Endothelial cell of umbilical vein (primary cell): Measurements from ENCODE around the gene RPIA. TPM values are rescaled to one million over a fixed set of nuclear protein-coding genes. Genes with fewer than 3 reads are reported as not detected.
"Not testable (repeated sequence)": the region's sequence is repeated elsewhere in the genome, so short reads cannot be mapped to it uniquely, and the experiment has no call there.

Experiments
- BruUV-seq: library from RNA; stranded (reverse); fragments of 400-500 nt; replicated peaks from 2 replicates; lab custom pipeline; 2021; lab: Mats Ljungman, UMichigan
- CTCF ChIA-PET: fragments of 300-600, 350-600 bp; sonication (Branson Sonifier 250); formaldehyde crosslinking; loops from one replicate; lab custom pipeline; 2021; ENCODE audit warnings: antibody characterized with exemption, inconsistent platforms; lab: Charles Lee
- POLR2A ChIA-PET: fragments of 300-600, 350-600 bp; sonication (Branson Sonifier 250); formaldehyde crosslinking; loops from one replicate; lab custom pipeline; 2021; ENCODE audit warnings: antibody characterized with exemption, inconsistent platforms; lab: Charles Lee
- DNase-seq: peaks from one replicate; pipeline ENCODE4 v3.0.0-alpha.2; 2011; ENCODE audit warnings: low read depth, low spot score
- FAIRE-seq: peaks from 2 replicates; lab custom pipeline; 2011; peaks lifted over from hg19 to GRCh38; lab: Jason Lieb, UNC
- H2AFZ ChIP-seq: 2 replicates; pipeline ENCODE4 v1.6.0; 2012; ENCODE audit warnings: low read depth, low read length, control low read depth, inconsistent platforms
- H3K27ac ChIP-seq: 2 replicates; pipeline ENCODE4 v1.5.1; 2011; ENCODE audit warnings: low read depth, mild to moderate bottlenecking, control low read depth, low read length, moderate library complexity; ENCODE audit not compliant: insufficient read depth
- H3K27me3 ChIP-seq, 2 experiments: 2 replicates each; pipeline versions ENCODE4 v1.6.0 to v1.6.1; 2011; ENCODE audit warnings: low read length in 2 of 2, mixed read lengths in 1 of 2; ENCODE audit not compliant: control insufficient read depth in 2 of 2, insufficient read depth in 2 of 2
- H3K36me3 ChIP-seq, 2 experiments: 2 replicates in 1 of 2; 3 replicates in 1 of 2; pipeline ENCODE4 v1.5.1; 2011; ENCODE audit warnings: low read length in 2 of 2, mild to moderate bottlenecking in 1 of 2, moderate library complexity in 1 of 2; ENCODE audit not compliant: control insufficient read depth in 2 of 2, insufficient read depth in 2 of 2; ENCODE audit errors: extremely low read depth in 1 of 2
- H3K4me1 ChIP-seq: 3 replicates; pipeline ENCODE4 v1.5.1; 2011; ENCODE audit warnings: mild to moderate bottlenecking, low read length; ENCODE audit not compliant: control insufficient read depth, insufficient read depth; ENCODE audit errors: extremely low read depth
- H3K4me2 ChIP-seq: 2 replicates; pipeline ENCODE4 v1.6.1; 2011; ENCODE audit warnings: low read length, control low read depth, mixed read lengths; ENCODE audit not compliant: insufficient read depth
- H3K4me3 ChIP-seq, 3 experiments: fragments of 200-600 bp in 1 of 3; sonication (generic), shearing (Covaris generic) in 1 of 3; replicated peaks in 1 of 3; 2 replicates each; pipeline ENCODE4 v1.5.1; 2011 to 2016; ENCODE audit warnings: control low read depth in 3 of 3, low read length in 3 of 3, mild to moderate bottlenecking in 2 of 3, inconsistent platforms in 1 of 3, low read depth in 1 of 3, moderate library complexity in 1 of 3; ENCODE audit not compliant: insufficient read depth in 1 of 3
- H3K79me2 ChIP-seq: 2 replicates; pipeline ENCODE4 v1.6.0; 2012; ENCODE audit warnings: low read length, inconsistent platforms; ENCODE audit not compliant: control insufficient read depth, insufficient read depth
- H3K9ac ChIP-seq: replicated peaks from 2 replicates; pipeline ENCODE3; 2011; ENCODE audit warnings: low read length, control low read depth; ENCODE audit not compliant: insufficient read depth; ENCODE audit errors: extremely low read depth
- H3K9me1 ChIP-seq: replicated peaks from 3 replicates; pipeline ENCODE4 v1.6.0; 2011; ENCODE audit warnings: mild to moderate bottlenecking, low read length; ENCODE audit not compliant: control insufficient read depth, insufficient read depth; ENCODE audit errors: extremely low read depth
- H3K9me3 ChIP-seq: replicated peaks from 2 replicates; pipeline ENCODE4 v1.5.1; 2012; ENCODE audit warnings: low read length, inconsistent platforms; ENCODE audit not compliant: control insufficient read depth, insufficient read depth
- H4K20me1 ChIP-seq: replicated peaks from 2 replicates; pipeline ENCODE3; 2011; ENCODE audit warnings: mild to moderate bottlenecking, low read length; ENCODE audit not compliant: control insufficient read depth, insufficient read depth; ENCODE audit errors: extremely low read depth
- EZH2 ChIP-seq: IDR thresholded peaks from 2 replicates; pipeline ENCODE4 v1.6.1; 2012; ENCODE audit warnings: borderline replicate concordance, low read depth, mild to moderate bottlenecking, moderate library complexity, low read length, inconsistent platforms; ENCODE audit not compliant: severe bottlenecking
- FOS ChIP-seq: IDR thresholded peaks from 2 replicates; pipeline ENCODE4 v1.6.1; 2011; ENCODE audit warnings: mild to moderate bottlenecking, low read length, moderate library complexity, borderline replicate concordance; ENCODE audit not compliant: insufficient read depth
- GATA2 ChIP-seq: IDR thresholded peaks from 2 replicates; pipeline ENCODE4 v1.7.0; 2011; ENCODE audit warnings: low read depth, mild to moderate bottlenecking, moderate library complexity, mixed read lengths, low read length; ENCODE audit not compliant: insufficient read length, insufficient read depth
- JUN ChIP-seq: IDR thresholded peaks from 2 replicates; pipeline ENCODE4 v1.6.1; 2011; ENCODE audit warnings: borderline replicate concordance, low read depth; ENCODE audit not compliant: insufficient read length, insufficient read depth
- MAX ChIP-seq: IDR thresholded peaks from 2 replicates; pipeline ENCODE4 v1.6.1; 2011; ENCODE audit not compliant: insufficient read depth, insufficient read length
- MYC ChIP-seq: IDR thresholded peaks from one replicate; pipeline ENCODE4 v1.6.1; 2011; ENCODE audit warnings: mild to moderate bottlenecking, low read depth, low read length
- POLR2A ChIP-seq: IDR thresholded peaks from 2 replicates; pipeline ENCODE4 v1.6.1; 2012; ENCODE audit warnings: low read depth, mild to moderate bottlenecking, control low read depth, low read length
- POLR2AphosphoS5 ChIP-seq: IDR thresholded peaks from 2 replicates; pipeline ENCODE4 v1.6.1; 2012; ENCODE audit warnings: low read depth, mild to moderate bottlenecking, control low read depth, low read length, moderate library complexity; ENCODE audit not compliant: insufficient read depth
- dilution Hi-C: fragments of 300-500 bp; cut with MboI; formaldehyde crosslinking; loops from one replicate; pipeline ENCODE4 v1.15.0; 2019; ENCODE audit warnings: low sequenced_read_pairs; ENCODE audit not compliant: extremely low pct_ligation_motif_present
- intact Hi-C: fragments of 100-400 bp; cut with micrococcal nuclease; formaldehyde crosslinking; loops from one replicate; pipeline ENCODE4 v1.10.0; 2022
- polyA plus RNA-seq, 4 experiments: library from polyadenylated mRNA; depleted of rRNA in 3 of 4; stranded (reverse) in 3 of 4; unstranded in 1 of 4; fragments of >200 nt; gene quantifications; 2 replicates each; pipeline versions ENCODE4 v1.2.1 to v1.2.3, GENCODE V29; 2011 to 2012; ENCODE audit warnings: missing spikeins in 1 of 4
- total RNA-seq: library from RNA; stranded (reverse); gene quantifications from 2 replicates; pipeline ENCODE4 v1.2.3, GENCODE V29; 2021

RPIA gene
- total and polyA plus RNA-seq, 2 donors (not counting 3 experiments of a cell fraction or from before 2014, with no cell fraction given): 15.7 to 30.3 TPM

GRCh38 chr2:88765154-88765888 lies 73.8 kb downstream of the RPIA start:
- no TSS peak for BruUV-seq
- H3K9me1 ChIP-seq: no peaks in the 10 kb centered on the region
- peak overlapping the region; percentile 76 for H2AFZ ChIP-seq
- CTCF ChIA-PET: no interaction called here
- H3K79me2 ChIP-seq: no peaks in the 10 kb centered on the region
- no peak for TF ChIP-seq POLR2A
- TF ChIP-seq FOS: no peak
- TF ChIP-seq POLR2AphosphoS5: no peak
- TF ChIP-seq EZH2: peak; percentile 84
- TF ChIP-seq MAX: no peak
- TF ChIP-seq JUN: no peak
- no peak for TF ChIP-seq GATA2
- no peak for TF ChIP-seq MYC
- H3K4me3 ChIP-seq: peak overlapping the region in 1 of 3 experiments; percentile 11
- POLR2A ChIA-PET: no interaction called here
- H4K20me1 ChIP-seq: no peaks in the 10 kb centered on the region
- H3K9me3 ChIP-seq: no peaks in the 10 kb centered on the region
- no peak overlapping the region for H3K9ac ChIP-seq
- dilution Hi-C loops (no loop called here), intact Hi-C loops (no loop called here)
- H3K4me1 ChIP-seq: peaks cover 8% of the 10 kb centered on the region
- no peaks in the 10 kb centered on the region for H3K36me3 ChIP-seq
- FAIRE-seq (no peak), DNase-seq (peak; percentile 13)
- peaks cover 5 to 11% of the 10 kb centered on the region in 2 experiments for H3K27me3 ChIP-seq
- H3K4me2 ChIP-seq: peak overlapping the region; percentile 36
- no peak overlapping the region for H3K27ac ChIP-seq

GRCh38 chr2:88765889-88766481 lies 74.5 kb downstream of the RPIA start:
- peak overlapping the region; percentile 36 for H3K4me2 ChIP-seq
- H4K20me1 ChIP-seq, dilution Hi-C loops, intact Hi-C loops, BruUV-seq, H3K79me2 ChIP-seq, H3K36me3 ChIP-seq, H3K9me1 ChIP-seq, H3K27ac ChIP-seq, POLR2A ChIA-PET, H3K4me1 ChIP-seq, CTCF ChIA-PET, DNase-seq, FAIRE-seq, H3K4me3 ChIP-seq, H3K9ac ChIP-seq, H3K9me3 ChIP-seq: not testable (repeated sequence)
- peaks cover 5 to 13% of the 10 kb centered on the region in 2 experiments for H3K27me3 ChIP-seq
- H2AFZ ChIP-seq: peak overlapping the region; percentile 76
